Hepatocyte (in vitro differentiated cells): ENCODE measurements around the gene SLC25A6.

Experiments used
- EZH2 ChIP-seq: fragments of 200-600 bp; sonication (generic); IDR thresholded peaks from 2 replicates; pipeline ENCODE4 v1.6.1; 2016; ENCODE audit warnings: antibody characterized with exemption, mild to moderate bottlenecking, borderline replicate concordance
- EZH2phosphoT487 ChIP-seq: fragments of 200-600 bp; sonication (generic); IDR thresholded peaks from one replicate; pipeline ENCODE4 v1.6.1; 2018; ENCODE audit warnings: antibody characterized with exemption, mild to moderate bottlenecking, low read depth, moderate library complexity; ENCODE audit not compliant: unreplicated experiment, severe bottlenecking
- TF ChIP-seq, protein P1 (sequence below): fragments of 200-600 bp; sonication (generic); IDR thresholded peaks from 2 replicates; pipeline ENCODE4 v1.5.1; 2016; ENCODE audit warnings: antibody characterized with exemption, mild to moderate bottlenecking; ENCODE audit not compliant: poor library complexity

DNA sequence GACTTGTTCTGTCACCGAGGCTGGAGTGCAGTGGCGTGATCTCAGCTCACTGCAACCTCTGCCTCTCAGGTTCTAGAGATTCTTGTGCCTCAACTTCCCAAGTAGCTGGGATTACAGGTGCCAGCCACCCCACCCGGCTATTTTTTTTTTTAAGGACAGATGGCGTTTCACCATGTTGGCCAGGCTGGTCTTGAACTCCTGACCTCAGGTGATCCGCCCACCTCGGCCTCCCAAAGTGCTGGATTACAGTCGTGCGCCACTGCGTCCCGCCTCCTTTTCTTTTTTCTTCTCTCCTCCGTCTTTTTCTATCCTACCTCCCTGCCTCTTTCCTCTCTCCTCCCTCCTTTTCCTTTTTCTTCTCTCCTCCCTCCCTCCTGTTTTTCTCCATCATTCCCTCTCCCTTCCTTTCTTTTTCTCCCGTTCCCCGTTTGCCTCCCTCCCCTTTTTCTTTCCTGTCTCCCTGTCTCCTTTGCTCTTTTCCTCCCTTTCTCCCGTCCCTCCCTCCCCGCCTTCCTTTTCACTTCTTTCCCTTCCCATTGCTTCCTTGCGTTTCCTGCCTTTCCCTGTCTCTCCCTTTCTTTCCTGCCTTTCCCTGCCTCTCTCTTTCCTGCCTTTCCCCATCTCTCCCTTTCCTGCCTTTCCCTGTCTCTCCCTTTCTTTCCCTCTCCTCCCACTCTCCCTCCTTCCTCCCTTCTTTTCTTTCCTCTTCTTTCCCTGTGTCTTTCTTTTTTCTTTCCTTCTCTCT is 2.1 kb upstream of the SLC25A6 start:
- TF ChIP-seq, protein P1, sequence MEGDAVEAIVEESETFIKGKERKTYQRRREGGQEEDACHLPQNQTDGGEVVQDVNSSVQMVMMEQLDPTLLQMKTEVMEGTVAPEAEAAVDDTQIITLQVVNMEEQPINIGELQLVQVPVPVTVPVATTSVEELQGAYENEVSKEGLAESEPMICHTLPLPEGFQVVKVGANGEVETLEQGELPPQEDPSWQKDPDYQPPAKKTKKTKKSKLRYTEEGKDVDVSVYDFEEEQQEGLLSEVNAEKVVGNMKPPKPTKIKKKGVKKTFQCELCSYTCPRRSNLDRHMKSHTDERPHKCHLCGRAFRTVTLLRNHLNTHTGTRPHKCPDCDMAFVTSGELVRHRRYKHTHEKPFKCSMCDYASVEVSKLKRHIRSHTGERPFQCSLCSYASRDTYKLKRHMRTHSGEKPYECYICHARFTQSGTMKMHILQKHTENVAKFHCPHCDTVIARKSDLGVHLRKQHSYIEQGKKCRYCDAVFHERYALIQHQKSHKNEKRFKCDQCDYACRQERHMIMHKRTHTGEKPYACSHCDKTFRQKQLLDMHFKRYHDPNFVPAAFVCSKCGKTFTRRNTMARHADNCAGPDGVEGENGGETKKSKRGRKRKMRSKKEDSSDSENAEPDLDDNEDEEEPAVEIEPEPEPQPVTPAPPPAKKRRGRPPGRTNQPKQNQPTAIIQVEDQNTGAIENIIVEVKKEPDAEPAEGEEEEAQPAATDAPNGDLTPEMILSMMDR, result no peak
- no peak for TF ChIP-seq EZH2phosphoT487
- TF ChIP-seq EZH2, result no peak
